ENCODE measurements around the gene SMIM5. TPM values are rescaled to one million over a fixed set of nuclear protein-coding genes. Genes with fewer than 3 reads are reported as not detected.
"Not testable (repeated sequence)": the region's sequence is repeated elsewhere in the genome, so short reads cannot be mapped to it uniquely, and the experiment has no call there.

The SMIM5 gene
- total and polyA plus RNA-seq, 2 of the 13 experiments (the other 11 are each of a cell fraction or from before 2014, with no cell fraction given): not detected

DNA sequence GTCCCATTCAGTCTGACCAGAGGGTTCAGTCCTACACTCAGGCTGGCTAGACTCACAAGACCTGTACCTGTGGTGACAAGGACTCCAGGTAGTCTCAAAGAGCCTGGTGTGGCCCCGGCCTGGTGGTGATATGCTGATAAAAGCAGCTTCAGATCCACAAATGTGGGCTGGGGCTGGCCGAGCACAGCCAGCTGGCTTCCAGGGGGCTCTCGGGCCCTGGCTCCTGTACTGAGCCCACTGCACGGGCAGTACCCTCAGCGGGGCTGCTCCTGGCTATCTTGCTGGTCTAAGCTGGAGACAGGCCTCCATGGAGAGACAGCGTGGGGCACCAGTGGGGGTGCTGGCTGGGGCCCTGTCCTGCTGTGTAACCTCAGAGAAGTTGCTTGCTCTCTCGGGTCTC lies 4.3 kb downstream of the SMIM5 start:
- intact Hi-C loops (cut with micrococcal nuclease; ENCODE audit: unreplicated experiment): no loop called here
- Histone ChIP-seq H3K4me2 (ENCODE audit: low read depth, low read length) (no peak overlapping the region), H3K9me3 (ENCODE audit: low read length) (no peaks in the 10 kb centered on the region), H3K27ac (ENCODE audit: extremely low read length, insufficient read depth, low read length) (no peak overlapping the region), H3K27me3 (ENCODE audit: control insufficient read depth in 1 of 2, insufficient read depth in 2 of 2, low read length in 2 of 2) (no peaks in the 10 kb centered on the region), H3K4me3 (replicated peaks in 1 of 3; ENCODE audit: insufficient read depth in 1 of 3, low read depth in 2 of 3, low read length in 3 of 3) (no peak overlapping the region), H3K9ac (ENCODE audit: insufficient read depth, low read depth, low read length) (no peak overlapping the region), H3K79me2 (ENCODE audit: insufficient read depth, low read length) (no peaks in the 10 kb centered on the region), H3K36me3 (replicated peaks in 1 of 2; ENCODE audit: control insufficient read depth in 1 of 2, insufficient read depth in 2 of 2, low read length in 2 of 2) (peaks cover 5 to 8% of the 10 kb centered on the region in 2 experiments), H4K20me1 (ENCODE audit: insufficient read depth, low read length) (peaks cover 4% of the 10 kb centered on the region; the same call in 1 of the 2 replicates), H3K4me1 (ENCODE audit: insufficient read depth, low read length) (peaks cover 18% of the 10 kb centered on the region), H2AFZ (ENCODE audit: low read length) (no peak overlapping the region)
- CTCF ChIA-PET (ENCODE audit: low intra/inter-chr PET ratio, low total read pairs): no interaction called here
- no TSS peak for BruUV-seq (replicated peaks)
- no peak for DNase-seq (ENCODE audit: low spot score)
- TF ChIP-seq ZBTB7A (CRISPR knock-in tag; IDR thresholded peaks at IDR 0.05) (no peak), TCF12 (IDR thresholded peaks at IDR 0.05) (no peak), TCF12 (CRISPR knock-in tag; IDR thresholded peaks at IDR 0.05) (no peak), EED (CRISPR knock-in tag; IDR thresholded peaks at IDR 0.05) (no peak), ZSCAN29 (CRISPR knock-in tag; conservative IDR thresholded peaks at IDR 0.05) (no peak), RCOR2 (CRISPR knock-in tag; IDR thresholded peaks at IDR 0.05) (no peak), ZNF841 (CRISPR knock-in tag; IDR thresholded peaks at IDR 0.05; ENCODE audit: borderline replicate concordance) (no peak), CCDC6 (CRISPR knock-in tag; IDR thresholded peaks at IDR 0.05) (no peak), ZNF205 (CRISPR knock-in tag; IDR thresholded peaks at IDR 0.05) (no peak), KMT2B (CRISPR knock-in tag; IDR thresholded peaks at IDR 0.05) (no peak), ZFP36L2 (CRISPR knock-in tag; IDR thresholded peaks at IDR 0.05) (no peak), ZNF547 (CRISPR knock-in tag; IDR thresholded peaks at IDR 0.05) (no peak), PHF20 (CRISPR knock-in tag; IDR thresholded peaks at IDR 0.05) (no peak)
- TF ChIP-seq, protein P1, sequence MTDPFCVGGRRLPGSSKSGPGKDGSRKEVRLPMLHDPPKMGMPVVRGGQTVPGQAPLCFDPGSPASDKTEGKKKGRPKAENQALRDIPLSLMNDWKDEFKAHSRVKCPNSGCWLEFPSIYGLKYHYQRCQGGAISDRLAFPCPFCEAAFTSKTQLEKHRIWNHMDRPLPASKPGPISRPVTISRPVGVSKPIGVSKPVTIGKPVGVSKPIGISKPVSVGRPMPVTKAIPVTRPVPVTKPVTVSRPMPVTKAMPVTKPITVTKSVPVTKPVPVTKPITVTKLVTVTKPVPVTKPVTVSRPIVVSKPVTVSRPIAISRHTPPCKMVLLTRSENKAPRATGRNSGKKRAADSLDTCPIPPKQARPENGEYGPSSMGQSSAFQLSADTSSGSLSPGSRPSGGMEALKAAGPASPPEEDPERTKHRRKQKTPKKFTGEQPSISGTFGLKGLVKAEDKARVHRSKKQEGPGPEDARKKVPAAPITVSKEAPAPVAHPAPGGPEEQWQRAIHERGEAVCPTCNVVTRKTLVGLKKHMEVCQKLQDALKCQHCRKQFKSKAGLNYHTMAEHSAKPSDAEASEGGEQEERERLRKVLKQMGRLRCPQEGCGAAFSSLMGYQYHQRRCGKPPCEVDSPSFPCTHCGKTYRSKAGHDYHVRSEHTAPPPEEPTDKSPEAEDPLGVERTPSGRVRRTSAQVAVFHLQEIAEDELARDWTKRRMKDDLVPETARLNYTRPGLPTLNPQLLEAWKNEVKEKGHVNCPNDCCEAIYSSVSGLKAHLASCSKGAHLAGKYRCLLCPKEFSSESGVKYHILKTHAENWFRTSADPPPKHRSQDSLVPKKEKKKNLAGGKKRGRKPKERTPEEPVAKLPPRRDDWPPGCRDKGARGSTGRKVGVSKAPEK (CRISPR knock-in tag; IDR thresholded peaks at IDR 0.05; ENCODE audit: borderline replicate concordance): no peak
- TF ChIP-seq, protein P2, sequence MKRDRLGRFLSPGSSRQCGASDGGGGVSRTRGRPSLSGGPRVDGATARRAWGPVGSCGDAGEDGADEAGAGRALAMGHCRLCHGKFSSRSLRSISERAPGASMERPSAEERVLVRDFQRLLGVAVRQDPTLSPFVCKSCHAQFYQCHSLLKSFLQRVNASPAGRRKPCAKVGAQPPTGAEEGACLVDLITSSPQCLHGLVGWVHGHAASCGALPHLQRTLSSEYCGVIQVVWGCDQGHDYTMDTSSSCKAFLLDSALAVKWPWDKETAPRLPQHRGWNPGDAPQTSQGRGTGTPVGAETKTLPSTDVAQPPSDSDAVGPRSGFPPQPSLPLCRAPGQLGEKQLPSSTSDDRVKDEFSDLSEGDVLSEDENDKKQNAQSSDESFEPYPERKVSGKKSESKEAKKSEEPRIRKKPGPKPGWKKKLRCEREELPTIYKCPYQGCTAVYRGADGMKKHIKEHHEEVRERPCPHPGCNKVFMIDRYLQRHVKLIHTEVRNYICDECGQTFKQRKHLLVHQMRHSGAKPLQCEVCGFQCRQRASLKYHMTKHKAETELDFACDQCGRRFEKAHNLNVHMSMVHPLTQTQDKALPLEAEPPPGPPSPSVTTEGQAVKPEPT (CRISPR knock-in tag; IDR thresholded peaks at IDR 0.05; ENCODE audit: low read depth): no peak
- no peak for FAIRE-seq
- 94% methylated on average over 7 of the region's 7 CpGs for WGBS (ENCODE audit: low lambda C conversion rate)
- in situ Hi-C loops (cut with HindIII; ENCODE audit: extremely low pct_ligation_motif_present, low pct_unique_long_range_greater_than_20kb): no loop called here
- no peak for ATAC-seq
- POLR2A ChIA-PET: no interaction called here

DNA sequence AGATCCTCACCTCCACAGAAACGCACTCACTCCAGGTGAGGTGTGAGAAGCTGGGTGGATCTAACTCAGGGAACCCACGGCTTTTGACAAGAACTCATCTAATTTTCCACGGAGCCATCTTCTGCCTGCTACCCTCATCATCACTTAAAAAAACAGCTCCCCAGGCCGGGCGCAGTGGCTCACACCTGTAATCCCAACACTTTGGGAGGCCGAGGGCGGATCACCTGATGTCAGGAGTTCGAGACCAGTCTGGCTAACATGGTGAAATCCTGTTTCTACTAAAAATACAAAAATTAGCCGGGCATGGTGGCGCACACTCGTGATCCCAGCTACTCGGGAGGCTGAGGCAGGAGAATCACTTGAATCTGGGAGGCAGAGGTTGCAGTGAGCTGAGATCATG lies 4.8 kb downstream of the SMIM5 start:
- H3K36me3 ChIP-seq (replicated peaks in 1 of 2; ENCODE audit: control insufficient read depth in 1 of 2, insufficient read depth in 2 of 2, low read length in 2 of 2); in situ Hi-C loops (cut with HindIII; ENCODE audit: extremely low pct_ligation_motif_present, low pct_unique_long_range_greater_than_20kb); ATAC-seq; H3K79me2 ChIP-seq (ENCODE audit: insufficient read depth, low read length); H2AFZ ChIP-seq (ENCODE audit: low read length); DNase-seq (ENCODE audit: low spot score); H3K27ac ChIP-seq (ENCODE audit: extremely low read length, insufficient read depth, low read length); POLR2A ChIA-PET; H4K20me1 ChIP-seq (ENCODE audit: insufficient read depth, low read length); intact Hi-C loops (cut with micrococcal nuclease; ENCODE audit: unreplicated experiment); H3K27me3 ChIP-seq (ENCODE audit: control insufficient read depth in 1 of 2, insufficient read depth in 2 of 2, low read length in 2 of 2); H3K4me3 ChIP-seq (replicated peaks in 1 of 3; ENCODE audit: insufficient read depth in 1 of 3, low read depth in 2 of 3, low read length in 3 of 3); FAIRE-seq; H3K4me2 ChIP-seq (ENCODE audit: low read depth, low read length); H3K9ac ChIP-seq (ENCODE audit: insufficient read depth, low read depth, low read length); H3K9me3 ChIP-seq (ENCODE audit: low read length); CTCF ChIA-PET (ENCODE audit: low intra/inter-chr PET ratio, low total read pairs); BruUV-seq (replicated peaks): not testable (repeated sequence)
- 94% methylated on average over 12 of the region's 12 CpGs for WGBS (ENCODE audit: low lambda C conversion rate)
- peaks cover 13% of the 10 kb centered on the region for H3K4me1 ChIP-seq (ENCODE audit: insufficient read depth, low read length)

All from HepG2 (cell line).